ENCODE results near the gene FCGR3B. TPM values are rescaled to one million over a fixed set of nuclear protein-coding genes. Genes with fewer than 3 reads are reported as not detected.
"Not testable (repeated sequence)": the region's sequence is repeated elsewhere in the genome, so short reads cannot be mapped to it uniquely, and the experiment has no call there.

Gene FCGR3B
- total RNA-seq, 1 experiment from 2014 or later, result not detected

DNA sequence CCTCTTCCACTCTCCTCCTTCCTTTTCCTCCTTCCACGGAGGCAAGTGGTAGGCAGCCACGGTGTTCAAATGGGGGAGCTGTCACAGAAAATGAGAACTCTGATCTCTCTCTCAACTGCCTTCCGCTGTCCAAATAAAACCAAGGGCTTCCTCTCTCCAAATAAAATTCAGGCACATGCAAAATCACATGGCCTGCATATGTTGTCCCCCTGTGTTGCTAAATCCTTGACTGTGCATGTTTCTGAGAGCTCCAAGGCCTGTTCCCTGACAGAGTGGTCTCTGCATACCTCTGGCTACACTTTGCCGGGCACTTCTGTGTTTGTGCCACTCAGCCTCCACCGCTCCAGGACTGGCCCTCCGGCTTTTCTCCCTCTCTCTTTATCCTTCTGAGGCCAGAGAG, 42.4 kb downstream of the FCGR3B start:
- POLR2A ChIA-PET (ENCODE audit: unreplicated experiment); H3K4me1 ChIP-seq (ENCODE audit: insufficient read depth, low read length); H3K27ac ChIP-seq (ENCODE audit: low read length); H3K4me2 ChIP-seq (ENCODE audit: low read length); H3K9me2 ChIP-seq (replicated peaks; ENCODE audit: low read length); H2AFZ ChIP-seq (ENCODE audit: low read length); H3K9me3 ChIP-seq (ENCODE audit: low read length); intact Hi-C loops (cut with micrococcal nuclease); DNase-seq; CTCF ChIA-PET; H3F3A ChIP-seq (ENCODE audit: low read length, unreplicated experiment); H4K20me1 ChIP-seq (ENCODE audit: low read length); H3K27me3 ChIP-seq (ENCODE audit: low read length); BruUV-seq (replicated peaks); H3K79me2 ChIP-seq (ENCODE audit: low read length); H3K36me3 ChIP-seq (ENCODE audit: low read depth, low read length); H3K4me3 ChIP-seq (ENCODE audit: low read length); H3K9ac ChIP-seq (ENCODE audit: low read length); ATAC-seq: not testable (repeated sequence)

DNA sequence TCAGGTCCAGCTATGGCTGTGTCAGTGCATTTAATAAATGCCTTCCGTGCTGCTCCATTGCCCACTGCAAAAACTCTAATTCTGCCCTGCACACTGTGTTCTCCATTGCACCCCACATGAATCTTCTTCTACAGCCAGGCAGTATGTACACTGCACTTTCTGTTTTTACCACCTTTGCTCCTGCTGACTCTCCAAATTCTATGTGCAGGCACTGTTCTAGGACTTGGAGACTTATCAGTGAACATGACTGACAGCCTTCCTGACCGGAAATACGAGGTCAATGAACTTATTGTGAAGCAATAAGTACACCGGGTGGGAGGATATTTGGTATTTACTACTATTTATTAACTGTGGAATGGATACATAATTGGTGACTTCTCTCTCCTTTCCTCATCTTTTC, 48.1 kb downstream of the FCGR3B start:
- H3K9me3 ChIP-seq (ENCODE audit: low read length); intact Hi-C loops (cut with micrococcal nuclease); H3K4me3 ChIP-seq (ENCODE audit: low read length); H3K36me3 ChIP-seq (ENCODE audit: low read depth, low read length); H3K27me3 ChIP-seq (ENCODE audit: low read length); ATAC-seq; H2AFZ ChIP-seq (ENCODE audit: low read length); POLR2A ChIA-PET (ENCODE audit: unreplicated experiment); H3K9ac ChIP-seq (ENCODE audit: low read length); H3K79me2 ChIP-seq (ENCODE audit: low read length); BruUV-seq (replicated peaks); H3K9me2 ChIP-seq (replicated peaks; ENCODE audit: low read length); DNase-seq; H3K4me2 ChIP-seq (ENCODE audit: low read length); H4K20me1 ChIP-seq (ENCODE audit: low read length); H3F3A ChIP-seq (ENCODE audit: low read length, unreplicated experiment); H3K27ac ChIP-seq (ENCODE audit: low read length); H3K4me1 ChIP-seq (ENCODE audit: insufficient read depth, low read length); CTCF ChIA-PET: not testable (repeated sequence)

DNA sequence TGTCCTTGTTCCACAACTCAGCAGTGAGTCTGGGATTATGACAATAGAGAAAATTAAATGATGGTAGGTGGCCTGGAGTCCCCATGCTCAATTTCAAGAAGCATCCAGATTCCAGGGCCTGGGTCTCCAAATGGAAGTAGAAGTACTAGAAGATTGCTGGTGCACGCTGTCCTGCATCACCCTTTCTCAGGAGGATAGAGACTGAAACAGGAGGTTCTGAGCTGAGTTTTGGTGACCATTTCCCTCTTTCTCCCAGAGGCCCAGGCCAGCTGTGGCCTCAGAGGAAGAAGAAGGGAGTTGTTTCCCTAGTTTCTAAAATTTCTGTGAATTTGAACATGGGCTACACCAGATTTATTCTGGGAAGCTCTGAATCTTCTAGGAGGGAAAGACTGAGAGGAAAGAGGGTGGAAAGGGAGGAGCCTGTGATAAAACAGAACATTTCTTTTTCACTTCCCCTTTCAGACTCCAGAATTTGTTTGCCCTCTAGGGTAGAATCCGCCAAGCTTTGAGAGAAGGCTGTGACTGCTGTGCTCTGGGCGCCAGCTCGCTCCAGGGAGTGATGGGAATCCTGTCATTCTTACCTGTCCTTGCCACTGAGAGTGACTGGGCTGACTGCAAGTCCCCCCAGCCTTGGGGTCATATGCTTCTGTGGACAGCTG, 50.0 kb downstream of the FCGR3B start:
- H3K9me2 ChIP-seq (replicated peaks; ENCODE audit: low read length); H3K9me3 ChIP-seq (ENCODE audit: low read length); H3K4me3 ChIP-seq (ENCODE audit: low read length); H2AFZ ChIP-seq (ENCODE audit: low read length); CTCF ChIA-PET; H3K79me2 ChIP-seq (ENCODE audit: low read length); H4K20me1 ChIP-seq (ENCODE audit: low read length); H3K36me3 ChIP-seq (ENCODE audit: low read depth, low read length); ATAC-seq; H3F3A ChIP-seq (ENCODE audit: low read length, unreplicated experiment); DNase-seq; H3K9ac ChIP-seq (ENCODE audit: low read length); intact Hi-C loops (cut with micrococcal nuclease); H3K4me2 ChIP-seq (ENCODE audit: low read length); POLR2A ChIA-PET (ENCODE audit: unreplicated experiment); H3K27me3 ChIP-seq (ENCODE audit: low read length); H3K4me1 ChIP-seq (ENCODE audit: insufficient read depth, low read length); H3K27ac ChIP-seq (ENCODE audit: low read length); BruUV-seq (replicated peaks): not testable (repeated sequence)

DNA sequence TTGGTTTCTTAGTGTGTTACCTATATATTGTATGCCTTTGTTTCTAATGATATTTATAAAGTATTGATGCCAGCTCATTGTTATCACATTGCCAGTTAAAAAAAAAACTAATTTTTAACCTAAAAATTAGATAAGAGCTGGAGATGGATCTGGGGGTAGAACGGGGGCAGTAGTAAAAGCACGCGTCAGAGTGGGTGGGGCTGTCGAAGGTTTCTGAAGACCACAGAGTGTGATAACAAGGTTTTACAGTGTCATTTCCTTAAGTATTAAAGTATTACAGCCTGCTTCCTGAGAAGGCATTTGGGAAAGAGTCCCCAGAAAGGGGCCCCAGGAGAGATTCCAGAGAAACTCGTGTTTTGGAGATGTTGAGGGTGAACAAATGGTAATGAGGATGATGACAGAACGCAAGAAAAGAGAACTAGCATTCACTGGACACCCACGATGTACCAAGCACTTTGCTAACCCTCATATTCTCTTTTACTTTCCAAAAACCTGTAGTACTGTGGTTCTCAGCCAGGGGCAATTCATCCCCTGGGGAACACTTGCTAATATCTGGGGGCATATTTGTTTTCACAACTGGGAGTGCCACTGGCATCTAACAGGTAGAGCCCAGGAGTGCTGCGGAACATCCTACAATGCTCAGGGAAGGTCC, 51.0 kb downstream of the FCGR3B start:
- H3K4me3 ChIP-seq (ENCODE audit: low read length); ATAC-seq; H3K79me2 ChIP-seq (ENCODE audit: low read length); intact Hi-C loops (cut with micrococcal nuclease); BruUV-seq (replicated peaks); H3K9me3 ChIP-seq (ENCODE audit: low read length); H2AFZ ChIP-seq (ENCODE audit: low read length); H3K4me2 ChIP-seq (ENCODE audit: low read length); H3K36me3 ChIP-seq (ENCODE audit: low read depth, low read length); H3K9me2 ChIP-seq (replicated peaks; ENCODE audit: low read length); H3K4me1 ChIP-seq (ENCODE audit: insufficient read depth, low read length); H3K9ac ChIP-seq (ENCODE audit: low read length); POLR2A ChIA-PET (ENCODE audit: unreplicated experiment); H3F3A ChIP-seq (ENCODE audit: low read length, unreplicated experiment); CTCF ChIA-PET; DNase-seq; H3K27me3 ChIP-seq (ENCODE audit: low read length); H4K20me1 ChIP-seq (ENCODE audit: low read length); H3K27ac ChIP-seq (ENCODE audit: low read length): not testable (repeated sequence)

DNA sequence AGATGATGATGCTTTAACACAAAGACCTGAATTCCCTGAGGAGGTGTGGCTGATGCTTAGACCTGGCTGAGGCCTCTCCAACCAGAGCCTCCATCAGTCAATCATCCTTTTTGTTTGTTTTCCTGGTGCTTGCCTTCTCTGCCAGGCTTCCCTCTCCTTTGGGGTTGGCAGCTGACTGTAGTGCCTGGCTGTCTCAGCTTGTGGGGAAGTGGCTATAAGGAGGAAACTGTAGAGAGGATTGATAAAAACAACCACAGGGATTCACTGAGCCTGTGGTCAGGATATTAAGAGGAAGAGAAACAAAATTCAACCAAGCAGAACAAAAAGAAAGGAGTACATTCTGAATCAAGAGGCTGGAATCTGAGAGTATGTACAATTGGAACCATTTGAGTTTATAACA, 54.3 kb downstream of the FCGR3B start:
- H3K27ac ChIP-seq (ENCODE audit: low read length); H3K4me1 ChIP-seq (ENCODE audit: insufficient read depth, low read length); H3K4me3 ChIP-seq (ENCODE audit: low read length); H3K9me3 ChIP-seq (ENCODE audit: low read length); DNase-seq; H2AFZ ChIP-seq (ENCODE audit: low read length); CTCF ChIA-PET; POLR2A ChIA-PET (ENCODE audit: unreplicated experiment); H3F3A ChIP-seq (ENCODE audit: low read length, unreplicated experiment); H3K9ac ChIP-seq (ENCODE audit: low read length); H4K20me1 ChIP-seq (ENCODE audit: low read length); BruUV-seq (replicated peaks); H3K36me3 ChIP-seq (ENCODE audit: low read depth, low read length); H3K9me2 ChIP-seq (replicated peaks; ENCODE audit: low read length); H3K79me2 ChIP-seq (ENCODE audit: low read length); intact Hi-C loops (cut with micrococcal nuclease); H3K4me2 ChIP-seq (ENCODE audit: low read length); H3K27me3 ChIP-seq (ENCODE audit: low read length): not testable (repeated sequence)
- peak; percentile 39; the same call in 1 of the 2 replicates for ATAC-seq

Other genes starting within 250 kb of the FCGR3B start
- gene FCGR2A, start 125.7 kb downstream of the FCGR3B start, total RNA-seq (2014; rRNA removed), result 0.73 and 0.98 TPM in 2 replicates
- gene HSPA6, start 106.6 kb downstream of the FCGR3B start, total RNA-seq (2014; rRNA removed), result 3.8 and 4.3 TPM in 2 replicates
- not detected in 2 replicates for gene FCGR3A, start 81.4 kb downstream of the FCGR3B start, total RNA-seq (2014; rRNA removed)
- not detected in 2 replicates for gene FCGR2B, start 32.0 kb upstream of the FCGR3B start, total RNA-seq (2014; rRNA removed)
- gene FCRLA, start 76.1 kb upstream of the FCGR3B start, total RNA-seq (2014; rRNA removed), result not detected in 2 replicates
- gene FCRLB, start 90.4 kb upstream of the FCGR3B start, total RNA-seq (2014; rRNA removed), result 10.2 and 12.7 TPM in 2 replicates
- 82.2 and 97.6 TPM in 2 replicates for gene DUSP12, start 118.6 kb upstream of the FCGR3B start, total RNA-seq (2014; rRNA removed)
- gene ATF6, start 135.1 kb upstream of the FCGR3B start, total RNA-seq (2014; rRNA removed), result 19.2 and 19.7 TPM in 2 replicates